Muscle of back (tissue), 11 donors: ENCODE data around the gene FBXO48. TPM values are rescaled to one million over a fixed set of nuclear protein-coding genes. Genes with fewer than 3 reads are reported as not detected.

ENCODE experiments used
- DNase-seq, 3 donors: peaks; one replicate each; pipeline versions ENCODE4 v3.0.0 to v3.0.0-alpha.2; 2013
- polyA plus RNA-seq, 10 donors: library from polyadenylated mRNA; unstranded; fragments of 120-200 nt; gene quantifications; one replicate each; pipeline ENCODE4 v1.2.1, GENCODE V29; 2013; ENCODE audit not compliant: insufficient read length in 10 of 10

FBXO48 gene
- polyA plus RNA-seq, 10 donors = 1.0 to 2.4 (median 1.6) TPM

GRCh38 chr2:68438455-68439303 is 28.4 kb downstream of the FBXO48 start:
- DNase-seq = peak in 1 of 3 donors; percentile 34

GRCh38 chr2:68436270-68436669 is 30.8 kb downstream of the FBXO48 start:
- DNase-seq = no peak

- no peak for DNase-seq
Observed at GRCh38 chr2:68435615-68436014, 31.5 kb downstream of the FBXO48 start.

GRCh38 chr2:68434981-68435380 is 32.1 kb downstream of the FBXO48 start:
- DNase-seq = no peak

GRCh38 chr2:68432696-68433658 is 34.1 kb downstream of the FBXO48 start:
- DNase-seq = no peak

- DNase-seq = no peak
Observed at GRCh38 chr2:68431316-68431972, 35.6 kb downstream of the FBXO48 start.

- no peak for DNase-seq
Observed at GRCh38 chr2:68429311-68429826, 37.7 kb downstream of the FBXO48 start.

GRCh38 chr2:68428746-68429145 is 38.3 kb downstream of the FBXO48 start:
- DNase-seq = peak in 1 of 3 donors; percentile 36

- DNase-seq = no peak
Observed at GRCh38 chr2:68428126-68428525, 39.0 kb downstream of the FBXO48 start.

- DNase-seq = no peak
Observed at GRCh38 chr2:68426848-68427579, 40.1 kb downstream of the FBXO48 start.

- DNase-seq = no peak
Observed at GRCh38 chr2:68426446-68426845, 40.6 kb downstream of the FBXO48 start.

GRCh38 chr2:68425503-68425902 is 41.6 kb downstream of the FBXO48 start:
- no peak for DNase-seq

GRCh38 chr2:68423966-68424650 is 43.0 kb downstream of the FBXO48 start:
- DNase-seq = no peak

GRCh38 chr2:68420254-68420910 is 46.7 kb downstream of the FBXO48 start:
- DNase-seq = no peak

GRCh38 chr2:68418855-68419254 is 48.2 kb downstream of the FBXO48 start:
- no peak for DNase-seq

- no peak for DNase-seq
Observed at GRCh38 chr2:68418419-68418818, 48.7 kb downstream of the FBXO48 start.

GRCh38 chr2:68417926-68418325 is 49.2 kb downstream of the FBXO48 start:
- DNase-seq = no peak

- no peak for DNase-seq
Observed at GRCh38 chr2:68416081-68416675, 50.9 kb downstream of the FBXO48 start.

- no peak for DNase-seq
Observed at GRCh38 chr2:68415521-68415920, 51.6 kb downstream of the FBXO48 start.
